H1 (cell line): ENCODE data around the gene MEIS2.

Experiments
- CHD2 ChIP-seq: IDR thresholded peaks from 2 replicates; pipeline ENCODE4 v1.6.1; 2012; ENCODE audit warnings: low read length, improper control_type of control experiment
- FOSL1 ChIP-seq: IDR thresholded peaks from 2 replicates; pipeline ENCODE4 v1.6.1; 2011; ENCODE audit warnings: mild to moderate bottlenecking, low read depth, low read length, moderate library complexity; ENCODE audit not compliant: insufficient read depth
- GABPA ChIP-seq: IDR thresholded peaks from 2 replicates; pipeline ENCODE4 v1.6.1; 2011; ENCODE audit warnings: mild to moderate bottlenecking, low read length, moderate library complexity, borderline replicate concordance; ENCODE audit not compliant: insufficient read depth
- POLR2A ChIP-seq, 2 experiments: IDR thresholded peaks; 1 replicate in 1 of 2; 2 replicates in 1 of 2; pipeline ENCODE4 v1.6.1; 2011; ENCODE audit warnings: low read depth in 2 of 2, low read length in 2 of 2, mild to moderate bottlenecking in 2 of 2; ENCODE audit errors: control extremely low read depth in 1 of 2
- POLR2AphosphoS5 ChIP-seq: IDR thresholded peaks from 2 replicates; pipeline ENCODE4 v1.6.1; 2011; ENCODE audit warnings: low read depth, low read length
- RAD21 ChIP-seq, 2 experiments: IDR thresholded peaks in 1 of 2; conservative IDR thresholded peaks in 1 of 2; 2 replicates each; pipeline ENCODE4 v1.6.1; 2011; ENCODE audit warnings: low read depth in 2 of 2, low read length in 2 of 2, improper control_type of control experiment in 1 of 2, inconsistent platforms in 1 of 2, mild to moderate bottlenecking in 1 of 2, moderate library complexity in 1 of 2
- RXRA ChIP-seq: IDR thresholded peaks from 2 replicates; pipeline ENCODE4 v1.6.1; 2011; ENCODE audit warnings: low read depth, mild to moderate bottlenecking, low read length, moderate library complexity; ENCODE audit not compliant: insufficient read depth
- SIN3A ChIP-seq, 2 experiments: IDR thresholded peaks in 1 of 2; conservative IDR thresholded peaks in 1 of 2; 2 replicates each; pipeline ENCODE4 v1.6.1; 2011 to 2012; ENCODE audit warnings: low read length in 2 of 2, improper control_type of control experiment in 1 of 2, low read depth in 1 of 2, mild to moderate bottlenecking in 1 of 2
- TEAD4 ChIP-seq: IDR thresholded peaks from 2 replicates; pipeline ENCODE4 v1.6.1; 2012; ENCODE audit warnings: low read depth, low read length, inconsistent platforms, mixed read lengths
- TF ChIP-seq, protein P1 (sequence below), 3 experiments: IDR thresholded peaks; 1 replicate in 2 of 3; 2 replicates in 1 of 3; pipeline versions ENCODE4 v1.5.1 to v1.6.1; 2011; ENCODE audit warnings: low read length in 3 of 3, mild to moderate bottlenecking in 3 of 3, inconsistent platforms in 2 of 3, low read depth in 1 of 3, moderate library complexity in 1 of 3; ENCODE audit not compliant: insufficient read depth in 1 of 3; ENCODE audit errors: control extremely low read depth in 1 of 3

DNA sequence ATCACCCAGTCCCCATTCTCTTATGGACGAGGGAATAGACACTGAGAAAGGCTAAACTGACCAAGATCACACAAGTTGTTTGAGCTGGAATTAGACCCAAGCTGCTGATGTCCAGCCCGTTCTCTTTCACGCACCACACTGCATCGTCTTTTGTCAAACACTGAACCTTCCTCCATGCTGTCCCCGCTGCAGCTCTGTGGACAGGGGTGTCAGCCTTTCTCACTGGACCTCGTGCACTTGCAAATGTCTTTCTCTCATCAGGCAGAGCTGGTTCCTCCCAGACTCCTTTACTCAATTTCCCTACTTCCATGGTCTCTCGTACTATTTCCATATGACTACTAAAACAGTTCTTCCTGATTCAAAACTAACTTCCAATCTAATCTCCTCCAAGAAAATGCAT is 161.6 kb downstream of the MEIS2 start:
- TF ChIP-seq FOSL1 (no peak), CHD2 (no peak), RXRA (no peak), POLR2AphosphoS5 (no peak), RAD21 (IDR thresholded peaks at IDR 0.05 in 1 of 2, conservative IDR thresholded peaks at IDR 0.05 in 1 of 2; ENCODE audit: low read depth in 2 of 2, low read length in 2 of 2) (no peak), GABPA (no peak), TEAD4 (no peak), POLR2A (IDR thresholded peaks at IDR 0.05; ENCODE audit: control extremely low read depth in 1 of 2, low read depth in 2 of 2, low read length in 2 of 2) (no peak), SIN3A (conservative IDR thresholded peaks at IDR 0.05 in 1 of 2, IDR thresholded peaks at IDR 0.05 in 1 of 2; ENCODE audit: low read depth in 1 of 2, low read length in 2 of 2) (no peak)
- TF ChIP-seq, protein P1, sequence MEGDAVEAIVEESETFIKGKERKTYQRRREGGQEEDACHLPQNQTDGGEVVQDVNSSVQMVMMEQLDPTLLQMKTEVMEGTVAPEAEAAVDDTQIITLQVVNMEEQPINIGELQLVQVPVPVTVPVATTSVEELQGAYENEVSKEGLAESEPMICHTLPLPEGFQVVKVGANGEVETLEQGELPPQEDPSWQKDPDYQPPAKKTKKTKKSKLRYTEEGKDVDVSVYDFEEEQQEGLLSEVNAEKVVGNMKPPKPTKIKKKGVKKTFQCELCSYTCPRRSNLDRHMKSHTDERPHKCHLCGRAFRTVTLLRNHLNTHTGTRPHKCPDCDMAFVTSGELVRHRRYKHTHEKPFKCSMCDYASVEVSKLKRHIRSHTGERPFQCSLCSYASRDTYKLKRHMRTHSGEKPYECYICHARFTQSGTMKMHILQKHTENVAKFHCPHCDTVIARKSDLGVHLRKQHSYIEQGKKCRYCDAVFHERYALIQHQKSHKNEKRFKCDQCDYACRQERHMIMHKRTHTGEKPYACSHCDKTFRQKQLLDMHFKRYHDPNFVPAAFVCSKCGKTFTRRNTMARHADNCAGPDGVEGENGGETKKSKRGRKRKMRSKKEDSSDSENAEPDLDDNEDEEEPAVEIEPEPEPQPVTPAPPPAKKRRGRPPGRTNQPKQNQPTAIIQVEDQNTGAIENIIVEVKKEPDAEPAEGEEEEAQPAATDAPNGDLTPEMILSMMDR (IDR thresholded peaks at IDR 0.05; ENCODE audit: control extremely low read depth in 1 of 3, insufficient read depth in 1 of 3, low read depth in 1 of 3, low read length in 3 of 3) = no peak
